HEK293 (cell line): ENCODE data around the gene CSTF1.

Source experiments
- CTCF ChIP-seq: fragments of 450-650 bp; formaldehyde crosslinking; IDR thresholded peaks from 2 replicates; pipeline ENCODE4 v1.5.1; 2016; ENCODE audit warnings: missing biosample characterization, missing genetic modification characterization
- YY1 ChIP-seq: fragments of 450-650 bp; formaldehyde crosslinking; IDR thresholded peaks from 2 replicates; pipeline ENCODE4 v1.5.1; 2018; ENCODE audit warnings: missing biosample characterization, missing genetic modification characterization
- ZNF175 ChIP-seq: fragments of 450-650 bp; formaldehyde crosslinking; IDR thresholded peaks from 2 replicates; pipeline ENCODE4 v1.5.1; 2016; ENCODE audit warnings: missing biosample characterization, missing genetic modification characterization
- ZNF768 ChIP-seq: fragments of 450-650 bp; formaldehyde crosslinking; IDR thresholded peaks from 2 replicates; pipeline ENCODE4 v1.5.1; 2018; ENCODE audit warnings: missing biosample characterization, mild to moderate bottlenecking, missing genetic modification characterization

GRCh38 chr20:56437196-56437960, 44.9 kb downstream of the CSTF1 start:
- TF ChIP-seq YY1 (tag by site-specific recombination) (no peak), CTCF (tag by site-specific recombination) (no peak), ZNF175 (tag by site-specific recombination) (no peak), ZNF768 (no peak)
